GM19397 (cell line): ENCODE data around the gene ADTRP.
A peak's percentile ranks its signal among the peaks of the same experiment; 100 is the strongest.

Experiments used
- ATAC-seq: cut with Tn5 transposase; IDR thresholded peaks from one replicate; pipeline ENCODE4 v1.9.1; 2021; ENCODE audit warnings: mild to moderate bottlenecking, moderate library complexity; ENCODE audit not compliant: unreplicated experiment

ADTRP gene

GRCh38 chr6:11727998-11728961 lies 50.3 kb downstream of the ADTRP start:
- no peak for ATAC-seq

GRCh38 chr6:11727346-11727997 lies 51.1 kb downstream of the ADTRP start:
- no peak for ATAC-seq

GRCh38 chr6:11724286-11724685 lies 54.3 kb downstream of the ADTRP start:
- ATAC-seq: no peak

GRCh38 chr6:11722805-11723631 lies 55.6 kb downstream of the ADTRP start:
- no peak for ATAC-seq

GRCh38 chr6:11722220-11722619 lies 56.4 kb downstream of the ADTRP start:
- no peak for ATAC-seq

GRCh38 chr6:11718463-11718862 lies 60.1 kb downstream of the ADTRP start:
- ATAC-seq: no peak

- no peak for ATAC-seq
Observed at GRCh38 chr6:11718031-11718430, 60.6 kb downstream of the ADTRP start.

- no peak for ATAC-seq
Observed at GRCh38 chr6:11714798-11715285, 63.8 kb downstream of the ADTRP start.

- ATAC-seq: peak; percentile 48
Observed at GRCh38 chr6:11714116-11714797, 64.3 kb downstream of the ADTRP start.

- ATAC-seq: no peak
Observed at GRCh38 chr6:11712760-11713159, 65.8 kb downstream of the ADTRP start.

- ATAC-seq: no peak
Observed at GRCh38 chr6:11711984-11712711, 66.5 kb downstream of the ADTRP start.

- no peak for ATAC-seq
Observed at GRCh38 chr6:11711003-11711983, 67.3 kb downstream of the ADTRP start.

GRCh38 chr6:11710311-11710761 lies 68.3 kb downstream of the ADTRP start:
- no peak for ATAC-seq

- ATAC-seq: no peak
Observed at GRCh38 chr6:11706171-11706570, 72.4 kb downstream of the ADTRP start.

- ATAC-seq: no peak
Observed at GRCh38 chr6:11705483-11705882, 73.1 kb downstream of the ADTRP start.

- ATAC-seq: no peak
Observed at GRCh38 chr6:11705069-11705468, 73.5 kb downstream of the ADTRP start.

- ATAC-seq: no peak
Observed at GRCh38 chr6:11703725-11704124, 74.9 kb downstream of the ADTRP start.

- no peak for ATAC-seq
Observed at GRCh38 chr6:11702500-11703130, 76.0 kb downstream of the ADTRP start.
